Calu3 (cell line): ENCODE measurements around the gene C2orf68. TPM values are rescaled to one million over a fixed set of nuclear protein-coding genes. Genes with fewer than 3 reads are reported as not detected.
A peak's percentile ranks its signal among the peaks of the same experiment; 100 is the strongest.
"Not testable (repeated sequence)": the region's sequence is repeated elsewhere in the genome, so short reads cannot be mapped to it uniquely, and the experiment has no call there.

Experiments used
- BruUV-seq: library from RNA; stranded (reverse); fragments of 400-500 nt; replicated peaks from 2 replicates; lab custom pipeline; 2021; lab: Mats Ljungman, UMichigan
- CTCF ChIA-PET: fragments of 300-600 bp; sonication (Branson Sonifier 250); formaldehyde crosslinking; loops from one replicate; lab custom pipeline; 2022; ENCODE audit warnings: antibody characterized with exemption; lab: Charles Lee
- DNase-seq: peaks from one replicate; pipeline ENCODE4 v3.0.0; 2022
- H3K27ac Mint-ChIP-seq: one replicate; pipeline ENCODE4 v1.8.0; 2022; ENCODE audit warnings: mixed read lengths; ENCODE audit not compliant: unreplicated experiment
- H3K27me3 Mint-ChIP-seq: one replicate; pipeline ENCODE4 v1.8.0; 2022; ENCODE audit warnings: mixed read lengths; ENCODE audit not compliant: unreplicated experiment
- H3K36me3 Mint-ChIP-seq: one replicate; pipeline ENCODE4 v1.8.0; 2022; ENCODE audit warnings: mild to moderate bottlenecking, moderate library complexity, mixed read lengths; ENCODE audit not compliant: insufficient read depth, unreplicated experiment
- H3K4me1 Mint-ChIP-seq: one replicate; pipeline ENCODE4 v1.8.0; 2022; ENCODE audit warnings: mild to moderate bottlenecking, low read depth, mixed read lengths; ENCODE audit not compliant: unreplicated experiment
- H3K4me3 Mint-ChIP-seq: one replicate; pipeline ENCODE4 v1.8.0; 2022; ENCODE audit warnings: mild to moderate bottlenecking, low read depth, moderate library complexity, mixed read lengths; ENCODE audit not compliant: unreplicated experiment
- H3K9me3 Mint-ChIP-seq: one replicate; pipeline ENCODE4 v1.8.0; 2022; ENCODE audit warnings: low read depth, mixed read lengths; ENCODE audit not compliant: unreplicated experiment
- CTCF ChIP-seq: fragments of 200-600 bp; IDR thresholded peaks from one replicate; pipeline ENCODE4 v1.8.0; 2022; ENCODE audit warnings: antibody characterized with exemption; ENCODE audit not compliant: unreplicated experiment
- intact Hi-C: fragments of 100-400 bp; cut with micrococcal nuclease; formaldehyde crosslinking; loops from one replicate; pipeline ENCODE4 v1.10.0; 2022; ENCODE audit not compliant: unreplicated experiment
- total RNA-seq: library from RNA; stranded (reverse); gene quantifications from 2 replicates; pipeline ENCODE4 v1.2.3, GENCODE V29; 2022

The C2orf68 gene
- total RNA-seq, 1 experiment from 2014 or later: 39.2 TPM

- intact Hi-C loops: no loop called here
- Mint-ChIP-seq H3K4me3 (peak overlapping the region; percentile 81), H3K27ac (no peak overlapping the region), H3K9me3 (no peaks in the 10 kb centered on the region), H3K36me3 (peaks cover 51% of the 10 kb centered on the region), H3K4me1 (no peaks in the 10 kb centered on the region), H3K27me3 (no peaks in the 10 kb centered on the region)
- no peak for DNase-seq
- TF ChIP-seq CTCF: no peak
- CTCF ChIA-PET: no interaction called here
- no TSS peak for BruUV-seq
These were observed 3.5 kb upstream of the C2orf68 start for GRCh38 chr2:85615413-85615728.

- H3K27me3 Mint-ChIP-seq, H3K4me1 Mint-ChIP-seq, H3K4me3 Mint-ChIP-seq, DNase-seq, CTCF ChIA-PET, H3K27ac Mint-ChIP-seq, H3K9me3 Mint-ChIP-seq, BruUV-seq, intact Hi-C loops: not testable (repeated sequence)
- peaks cover 57% of the 10 kb centered on the region for H3K36me3 Mint-ChIP-seq
These were observed 2.9 kb upstream of the C2orf68 start for GRCh38 chr2:85614757-85615156.

- no peaks in the 10 kb centered on the region for H3K27me3 Mint-ChIP-seq
These were observed 2.0 kb upstream of the C2orf68 start for GRCh38 chr2:85613717-85614515.

GRCh38 chr2:85611217-85611704 lies 605 bp downstream of the C2orf68 start:
- peak overlapping the region; percentile 92 for H3K4me3 Mint-ChIP-seq

More at GRCh38 chr2:85613717-85614515, 2.0 kb upstream of the C2orf68 start:
- no peak for DNase-seq
- H3K4me3 Mint-ChIP-seq: no peak overlapping the region
- CTCF ChIA-PET: interaction anchor here (1.0 kb wide), 1 partner anchor 23 kb away, joined by 3 read pairs; no protein-coding TSS in a partner anchor
- intact Hi-C loops: no loop called here
- no peaks in the 10 kb centered on the region for H3K4me1 Mint-ChIP-seq
- H3K9me3 Mint-ChIP-seq: no peaks in the 10 kb centered on the region
- H3K27ac Mint-ChIP-seq: no peak overlapping the region
- TF ChIP-seq CTCF: no peak
- no TSS peak for BruUV-seq
- peaks cover 59% of the 10 kb centered on the region for H3K36me3 Mint-ChIP-seq

More at GRCh38 chr2:85611217-85611704, 605 bp downstream of the C2orf68 start:
- no peak for TF ChIP-seq CTCF
- CTCF ChIA-PET: interaction anchor here (0.5 to 1.1 kb wide), 2 partner anchors 11 to 27 kb away, joined by 4 to 5 read pairs; no protein-coding TSS in a partner anchor
- DNase-seq: no peak
- BruUV-seq: TSS peak; percentile 25
- peak overlapping the region; percentile 74 for H3K27ac Mint-ChIP-seq
- intact Hi-C loops: no loop called here
- no peaks in the 10 kb centered on the region for H3K9me3 Mint-ChIP-seq
- H3K36me3 Mint-ChIP-seq: peaks cover 48% of the 10 kb centered on the region
- no peaks in the 10 kb centered on the region for H3K27me3 Mint-ChIP-seq
- no peaks in the 10 kb centered on the region for H3K4me1 Mint-ChIP-seq
